Neural progenitor cell (in vitro differentiated cells): ENCODE measurements around the gene CLEC20A. TPM values are rescaled to one million over a fixed set of nuclear protein-coding genes. Genes with fewer than 3 reads are reported as not detected.

Source experiments
- DNase-seq: peaks from one replicate; pipeline ENCODE4 v3.0.0-alpha.2; 2016; ENCODE audit warnings: low spot score
- H2AFZ ChIP-seq: fragments of 200-600 bp; sonication (generic); replicated peaks from 2 replicates; pipeline ENCODE4 v1.6.1; 2016; ENCODE audit warnings: antibody characterized with exemption
- H3F3A ChIP-seq: fragments of 200-600 bp; sonication (generic); 2 replicates; pipeline ENCODE4 v1.6.1; 2016; ENCODE audit warnings: antibody characterized with exemption, low read depth
- H3K27ac ChIP-seq: fragments of 200-600 bp; sonication (generic); 2 replicates; pipeline ENCODE4 v1.5.1; 2016; ENCODE audit warnings: mild to moderate bottlenecking
- H3K27me3 ChIP-seq: fragments of 200-600 bp; sonication (generic); 2 replicates; pipeline ENCODE4 v1.6.1; 2016; ENCODE audit warnings: mild to moderate bottlenecking, moderate library complexity
- H3K36me3 ChIP-seq: fragments of 200-600 bp; sonication (generic); 2 replicates; pipeline ENCODE4 v1.5.1; 2016
- H3K4me1 ChIP-seq: fragments of 200-600 bp; sonication (generic); 2 replicates; pipeline ENCODE4 v1.6.1; 2016; ENCODE audit warnings: mixed run types
- H3K4me2 ChIP-seq: fragments of 200-600 bp; sonication (generic); 2 replicates; pipeline ENCODE4 v1.6.1; 2016
- H3K4me3 ChIP-seq: fragments of 200-600 bp; sonication (generic); 2 replicates; pipeline ENCODE4 v1.5.1; 2016
- H3K79me2 ChIP-seq: fragments of 200-600 bp; sonication (generic); 2 replicates; pipeline ENCODE4 v1.6.1; 2016; ENCODE audit warnings: low read depth
- H3K9ac ChIP-seq: fragments of 200-600 bp; sonication (generic); 2 replicates; pipeline ENCODE4 v1.6.1; 2016
- H3K9me3 ChIP-seq: fragments of 200-600 bp; sonication (generic); 2 replicates; pipeline ENCODE4 v1.5.1; 2016; ENCODE audit warnings: low read depth
- H4K20me1 ChIP-seq: fragments of 200-600 bp; sonication (generic); 2 replicates; pipeline ENCODE4 v1.6.1; 2016; ENCODE audit warnings: low read depth
- H3K27ac Mint-ChIP-seq: 3 replicates; pipeline ENCODE4 v1.8.0; 2021; ENCODE audit warnings: mixed read lengths
- H3K27me3 Mint-ChIP-seq: 2 replicates; pipeline ENCODE4 v1.8.0; 2022; ENCODE audit warnings: low read depth, mild to moderate bottlenecking, inconsistent platforms, moderate library complexity, mixed read lengths; ENCODE audit not compliant: insufficient read depth
- H3K36me3 Mint-ChIP-seq: 3 replicates; pipeline ENCODE4 v1.8.0; 2021; ENCODE audit warnings: mixed read lengths
- H3K4me1 Mint-ChIP-seq: 3 replicates; pipeline ENCODE4 v1.8.0; 2021; ENCODE audit warnings: mixed read lengths
- H3K4me3 Mint-ChIP-seq: 3 replicates; pipeline ENCODE4 v1.8.0; 2021; ENCODE audit warnings: mild to moderate bottlenecking, moderate library complexity, mixed read lengths
- H3K9me3 Mint-ChIP-seq: 3 replicates; pipeline ENCODE4 v1.8.0; 2020; ENCODE audit warnings: mixed read lengths
- CTCF ChIP-seq: fragments of 200-600 bp; sonication (generic); IDR thresholded peaks from 2 replicates; pipeline ENCODE4 v1.5.1; 2017; ENCODE audit warnings: antibody characterized with exemption, mild to moderate bottlenecking
- EZH2 ChIP-seq: fragments of 200-600 bp; sonication (generic); IDR thresholded peaks from 2 replicates; pipeline ENCODE4 v1.6.1; 2017; ENCODE audit warnings: antibody characterized with exemption, mild to moderate bottlenecking, moderate library complexity
- EZH2phosphoT487 ChIP-seq: fragments of 200-600 bp; sonication (generic); IDR thresholded peaks from 2 replicates; pipeline ENCODE4 v1.6.1; 2017; ENCODE audit warnings: antibody characterized with exemption
- small RNA-seq: library from RNA; depleted of rRNA; stranded (forward); fragments of <200 nt; gene quantifications from one replicate; pipeline ENCODE3, GENCODE V24; 2015
- total RNA-seq: library from RNA; depleted of rRNA; stranded (reverse); fragments of >200 nt; gene quantifications from 2 replicates; pipeline ENCODE4 v1.2.3, GENCODE V29; 2015; ENCODE audit warnings: low replicate concordance

The CLEC20A gene
- total RNA-seq, 1 donor from 2014 or later, result not detected

- no peak for DNase-seq
- Mint-ChIP-seq H3K27me3 (no peaks in the 10 kb centered on the region), H3K9me3 (no peaks in the 10 kb centered on the region), H3K4me1 (peaks cover 6% of the 10 kb centered on the region), H3K27ac (peak overlapping the region; percentile 14), H3K36me3 (peaks cover 7% of the 10 kb centered on the region), H3K4me3 (no peak overlapping the region)
- TF ChIP-seq CTCF, result no peak
- TF ChIP-seq EZH2phosphoT487, result no peak
- no peak for TF ChIP-seq EZH2
- H3K27me3 ChIP-seq, result no peaks in the 10 kb centered on the region
- no peak overlapping the region for H3K9ac ChIP-seq
- H3K9me3 ChIP-seq, result no peaks in the 10 kb centered on the region
- H3K79me2 ChIP-seq, result no peaks in the 10 kb centered on the region
- no peaks in the 10 kb centered on the region for H4K20me1 ChIP-seq
- H3K4me1 ChIP-seq, result no peaks in the 10 kb centered on the region
- no peaks in the 10 kb centered on the region for H3F3A ChIP-seq
- H3K36me3 ChIP-seq, result no peaks in the 10 kb centered on the region
- no peak overlapping the region for H3K4me2 ChIP-seq
- no peak overlapping the region for H3K4me3 ChIP-seq
- H2AFZ ChIP-seq, result no peak overlapping the region
- no peak overlapping the region for H3K27ac ChIP-seq
These were observed 59.9 kb downstream of the CLEC20A start for GRCh38 chr1:178436899-178437298.

GRCh38 chr1:178434899-178435435 is 61.8 kb downstream of the CLEC20A start:
- Mint-ChIP-seq H3K4me1 (peaks cover 6% of the 10 kb centered on the region), H3K4me3 (no peak overlapping the region), H3K9me3 (no peaks in the 10 kb centered on the region), H3K27ac (no peak overlapping the region), H3K36me3 (no peaks in the 10 kb centered on the region), H3K27me3 (no peaks in the 10 kb centered on the region)
- Histone ChIP-seq H3K9me3 (no peaks in the 10 kb centered on the region), H3F3A (no peaks in the 10 kb centered on the region), H3K36me3 (no peaks in the 10 kb centered on the region), H3K9ac (no peak overlapping the region), H3K79me2 (no peaks in the 10 kb centered on the region), H3K27me3 (no peaks in the 10 kb centered on the region), H3K4me3 (no peak overlapping the region), H3K4me2 (no peak overlapping the region), H3K27ac (no peak overlapping the region), H3K4me1 (no peaks in the 10 kb centered on the region), H2AFZ (no peak overlapping the region), H4K20me1 (no peaks in the 10 kb centered on the region)
- TF ChIP-seq EZH2 (no peak), EZH2phosphoT487 (no peak), CTCF (no peak)
- DNase-seq, result no peak

GRCh38 chr1:178434360-178434759 is 62.4 kb downstream of the CLEC20A start:
- DNase-seq, result no peak
- Histone ChIP-seq H3K4me2 (no peak overlapping the region), H3K27ac (no peak overlapping the region), H3K36me3 (no peaks in the 10 kb centered on the region), H3K27me3 (no peaks in the 10 kb centered on the region), H3K9me3 (no peaks in the 10 kb centered on the region), H4K20me1 (no peaks in the 10 kb centered on the region), H3K9ac (no peak overlapping the region), H3F3A (no peaks in the 10 kb centered on the region), H2AFZ (no peak overlapping the region), H3K4me3 (no peak overlapping the region), H3K79me2 (no peaks in the 10 kb centered on the region), H3K4me1 (no peaks in the 10 kb centered on the region)
- no peaks in the 10 kb centered on the region for H3K27me3 Mint-ChIP-seq
- no peak overlapping the region for H3K27ac Mint-ChIP-seq
- H3K9me3 Mint-ChIP-seq, result no peaks in the 10 kb centered on the region
- no peaks in the 10 kb centered on the region for H3K36me3 Mint-ChIP-seq
- peaks cover 6% of the 10 kb centered on the region for H3K4me1 Mint-ChIP-seq
- no peak for TF ChIP-seq CTCF
- H3K4me3 Mint-ChIP-seq, result no peak overlapping the region

Small RNA genes within 50 kb of the gene (small RNA-seq; reads per million reads assigned to genes)
- gene RF00017, result not detected

Other genes starting within 250 kb of the CLEC20A start
- not detected in 2 replicates for gene TEX35, start 16.1 kb upstream of the CLEC20A start, total RNA-seq
- gene RALGPS2, start 228.3 kb upstream of the CLEC20A start, total RNA-seq, result 46.8 and 78.7 TPM in 2 replicates